Esophagus squamous epithelium (tissue), 5 donors: Measurements from ENCODE around the gene CCPG1. TPM values are rescaled to one million over a fixed set of nuclear protein-coding genes. Genes with fewer than 3 reads are reported as not detected.
"Not testable (repeated sequence)": the region's sequence is repeated elsewhere in the genome, so short reads cannot be mapped to it uniquely, and the experiment has no call there.

Source experiments
- DNase-seq: peaks from one replicate; lab custom pipeline; 2025; lab: John Stamatoyannopoulos, UW
- H3K27ac ChIP-seq, 4 donors: fragments of 200-600 bp; sonication (generic); one replicate each; pipeline ENCODE4 v1.5.1; 2016 to 2019; ENCODE audit warnings: mild to moderate bottlenecking in 1 of 4
- H3K27me3 ChIP-seq, 4 donors: fragments of 200-600 bp; sonication (generic); 1 replicate in 3 of 4; 2 replicates in 1 of 4; pipeline versions ENCODE4 v1.5.1 to v1.6.0; 2017 to 2021; ENCODE audit warnings: antibody characterized with exemption in 1 of 4
- H3K36me3 ChIP-seq, 3 donors: fragments of 200-600 bp; sonication (generic); one replicate each; pipeline ENCODE4 v1.5.1; 2016 to 2019
- H3K4me1 ChIP-seq, 3 donors: fragments of 200-600 bp; sonication (generic); one replicate each; pipeline ENCODE4 v1.5.1; 2017 to 2019
- H3K4me3 ChIP-seq, 4 donors: fragments of 200-600 bp; sonication (generic); 1 replicate in 3 of 4; 2 replicates in 1 of 4; pipeline ENCODE4 v1.5.1; 2016 to 2019; ENCODE audit warnings: mild to moderate bottlenecking in 2 of 4, moderate library complexity in 1 of 4
- H3K9me3 ChIP-seq, 3 donors: fragments of 200-600 bp; sonication (generic); one replicate each; pipeline ENCODE4 v1.5.1; 2016 to 2019
- POLR2A ChIP-seq, 4 donors: fragments of 450-650 bp; IDR thresholded peaks; one replicate each; pipeline ENCODE4 v1.6.1; 2017; ENCODE audit warnings: antibody characterized with exemption in 4 of 4, mild to moderate bottlenecking in 4 of 4, moderate library complexity in 3 of 4
- WGBS, 2 donors: methylation state at CpG; one replicate each; pipeline ENCODE4 v1.1.5; 2018; 5-methylcytosine and 5-hydroxymethylcytosine counted together
- intact Hi-C: fragments of 100-400 bp; cut with DNase I; formaldehyde crosslinking; loops from one replicate; pipeline ENCODE4 v1.15.0; 2022
- total RNA-seq, 4 donors: library from RNA; depleted of rRNA; stranded (reverse); fragments of >200 nt; gene quantifications; one replicate each; pipeline ENCODE4 v1.1.0, GENCODE V29; 2016
- TF ChIP-seq, protein P1 (sequence below), 6 experiments: fragments of 450-650 bp in 4 of 6; fragments of 200-600 bp in 2 of 6; sonication (generic) in 2 of 6; IDR thresholded peaks; one replicate each; pipeline ENCODE4 v1.5.1; 2016 to 2019; ENCODE audit warnings: antibody characterized with exemption in 6 of 6, mild to moderate bottlenecking in 4 of 6, moderate library complexity in 4 of 6
- donor health status: DM: yes; HTN: yes; CAD: no.

CCPG1 gene
- total RNA-seq, 4 donors from 2014 or later: 6.9 to 24.2 (median 15.4) TPM

DNA sequence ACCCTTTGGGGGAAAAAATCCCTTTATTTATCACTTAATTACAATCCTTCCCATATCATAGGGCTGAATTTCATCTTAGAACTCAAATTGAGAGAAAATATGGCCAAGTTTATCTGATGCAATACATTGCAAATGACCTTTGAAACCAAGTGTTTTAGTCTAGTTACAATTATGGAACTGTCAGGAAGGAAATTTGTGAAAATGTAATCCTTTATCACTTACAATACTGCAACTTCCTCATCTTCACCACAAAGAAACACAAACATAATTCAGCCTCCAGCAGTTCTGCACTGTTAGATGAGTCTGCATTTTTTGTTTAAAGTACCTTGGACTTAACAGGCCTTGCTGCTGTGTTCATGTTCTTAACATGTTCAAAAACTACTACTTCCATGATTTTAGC lies 4.6 kb downstream of the CCPG1 start:
- TF ChIP-seq, protein P1, sequence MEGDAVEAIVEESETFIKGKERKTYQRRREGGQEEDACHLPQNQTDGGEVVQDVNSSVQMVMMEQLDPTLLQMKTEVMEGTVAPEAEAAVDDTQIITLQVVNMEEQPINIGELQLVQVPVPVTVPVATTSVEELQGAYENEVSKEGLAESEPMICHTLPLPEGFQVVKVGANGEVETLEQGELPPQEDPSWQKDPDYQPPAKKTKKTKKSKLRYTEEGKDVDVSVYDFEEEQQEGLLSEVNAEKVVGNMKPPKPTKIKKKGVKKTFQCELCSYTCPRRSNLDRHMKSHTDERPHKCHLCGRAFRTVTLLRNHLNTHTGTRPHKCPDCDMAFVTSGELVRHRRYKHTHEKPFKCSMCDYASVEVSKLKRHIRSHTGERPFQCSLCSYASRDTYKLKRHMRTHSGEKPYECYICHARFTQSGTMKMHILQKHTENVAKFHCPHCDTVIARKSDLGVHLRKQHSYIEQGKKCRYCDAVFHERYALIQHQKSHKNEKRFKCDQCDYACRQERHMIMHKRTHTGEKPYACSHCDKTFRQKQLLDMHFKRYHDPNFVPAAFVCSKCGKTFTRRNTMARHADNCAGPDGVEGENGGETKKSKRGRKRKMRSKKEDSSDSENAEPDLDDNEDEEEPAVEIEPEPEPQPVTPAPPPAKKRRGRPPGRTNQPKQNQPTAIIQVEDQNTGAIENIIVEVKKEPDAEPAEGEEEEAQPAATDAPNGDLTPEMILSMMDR (IDR thresholded peaks at IDR 0.05): no peak
- TF ChIP-seq POLR2A (IDR thresholded peaks at IDR 0.05): no peak
- Histone ChIP-seq H3K4me3 (no peak overlapping the region), H3K9me3 (no peaks in the 10 kb centered on the region), H3K4me1 (peaks cover 0 to 54% (median 24%) of the 10 kb centered on the region in 3 donors), H3K36me3 (peaks cover 0 to 5% (median 0%) of the 10 kb centered on the region in 3 donors), H3K27ac (no peak overlapping the region), H3K27me3 (no peaks in the 10 kb centered on the region)
- DNase-seq: no peak
- intact Hi-C loops: no loop called here

DNA sequence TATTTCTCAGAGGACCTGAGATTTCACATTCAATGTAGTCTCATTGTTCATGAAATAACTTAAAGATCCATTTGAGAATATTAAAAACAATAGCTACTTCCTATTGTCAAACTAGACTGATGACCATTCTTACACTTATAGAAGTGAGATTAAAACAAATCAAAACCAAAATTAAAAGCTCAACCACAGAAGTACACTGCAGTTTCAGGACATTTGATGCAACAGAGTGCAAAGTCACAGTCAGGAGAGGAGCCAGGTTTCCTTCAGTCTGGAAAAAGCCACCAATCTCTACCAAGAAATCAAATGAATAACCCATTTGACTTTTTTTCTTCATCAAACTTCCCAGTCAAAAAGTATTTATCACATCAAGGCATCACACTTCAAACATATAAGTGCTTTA lies 5.5 kb downstream of the CCPG1 start:
- DNase-seq: no peak
- Histone ChIP-seq H3K4me3 (no peak overlapping the region), H3K36me3 (peaks cover 0 to 9% (median 0%) of the 10 kb centered on the region in 3 donors), H3K27me3 (no peaks in the 10 kb centered on the region), H3K27ac (no peak overlapping the region), H3K9me3 (no peaks in the 10 kb centered on the region), H3K4me1 (peaks cover 0 to 54% (median 24%) of the 10 kb centered on the region in 3 donors)
- intact Hi-C loops: no loop called here
- TF ChIP-seq, protein P1 (IDR thresholded peaks at IDR 0.05): no peak
- TF ChIP-seq POLR2A (IDR thresholded peaks at IDR 0.05): no peak

- intact Hi-C loops: no loop called here
- no peak overlapping the region for H3K27ac ChIP-seq
- H3K4me3 ChIP-seq: no peak overlapping the region
- peaks cover 0 to 45% (median 18%) of the 10 kb centered on the region in 3 donors for H3K4me1 ChIP-seq
- peaks cover 0 to 9% (median 0%) of the 10 kb centered on the region in 3 donors for H3K36me3 ChIP-seq
- 75 to 100% methylated on average over 1 of the region's 1 CpG for WGBS, 2 donors
- DNase-seq: no peak
- H3K9me3 ChIP-seq: no peaks in the 10 kb centered on the region
- no peaks in the 10 kb centered on the region for H3K27me3 ChIP-seq
- no peak for TF ChIP-seq POLR2A (IDR thresholded peaks at IDR 0.05)
- TF ChIP-seq, protein P1 (IDR thresholded peaks at IDR 0.05): no peak
Measured at GRCh38 chr15:55401786-55402246, 6.3 kb downstream of the CCPG1 start.

DNA sequence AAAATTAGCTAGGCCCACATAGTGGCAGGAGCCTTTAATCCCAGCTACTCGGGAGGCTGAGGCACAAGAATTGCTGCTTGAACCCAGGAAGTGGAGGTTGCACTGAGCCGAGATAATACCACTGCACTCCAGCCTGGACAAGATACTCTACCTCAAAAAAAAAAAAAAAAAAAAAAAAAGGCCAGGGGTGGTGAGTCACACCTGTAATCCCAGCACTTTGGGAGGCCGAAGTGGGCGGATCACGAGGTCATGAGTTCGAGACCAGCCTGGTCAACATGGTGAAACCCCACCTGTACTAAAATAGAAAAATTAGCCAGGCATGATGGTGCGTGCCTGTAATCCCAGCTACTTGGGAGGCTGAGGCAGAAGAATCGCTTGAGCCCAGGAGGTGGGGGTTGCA lies 8.1 kb downstream of the CCPG1 start:
- intact Hi-C loops, H3K27ac ChIP-seq, DNase-seq, H3K9me3 ChIP-seq, H3K27me3 ChIP-seq, H3K36me3 ChIP-seq, H3K4me3 ChIP-seq: not testable (repeated sequence)
- peaks cover 0 to 27% (median 7%) of the 10 kb centered on the region in 3 donors for H3K4me1 ChIP-seq
- WGBS, 2 donors: 85 to 98% methylated on average over 8 of the region's 8 CpGs

DNA sequence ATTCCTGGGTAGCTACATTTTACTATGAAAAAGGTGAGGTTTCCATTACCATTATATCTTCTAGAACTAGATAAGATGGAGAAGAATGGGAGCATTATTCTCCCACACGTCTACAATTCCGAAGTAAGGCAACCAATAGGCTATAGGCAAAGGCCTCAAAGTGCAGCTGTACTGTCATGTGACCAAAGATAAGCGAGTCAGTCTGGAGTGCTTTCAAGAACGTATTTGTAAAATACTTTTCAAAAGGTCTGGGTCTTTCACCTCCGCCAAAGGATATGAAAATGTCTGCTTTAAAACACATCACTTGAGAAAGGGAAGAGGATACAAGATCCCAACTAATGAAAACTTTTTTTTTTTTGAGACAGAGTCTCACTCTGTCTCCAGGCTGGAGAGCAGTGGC lies 9.9 kb downstream of the CCPG1 start:
- no peak overlapping the region for H3K4me3 ChIP-seq
- DNase-seq: no peak

More for the DNA sequence above, 9.9 kb downstream of the CCPG1 start:
- intact Hi-C loops: no loop called here
- Histone ChIP-seq H3K27ac (no peak overlapping the region), H3K9me3 (no peaks in the 10 kb centered on the region), H3K4me1 (peaks cover 0 to 9% (median under 1%) of the 10 kb centered on the region in 3 donors), H3K36me3 (peaks cover 0 to 9% (median 0%) of the 10 kb centered on the region in 3 donors), H3K27me3 (no peaks in the 10 kb centered on the region)
- 93 to 95% methylated on average over 5 of the region's 5 CpGs for WGBS, 2 donors
- TF ChIP-seq, protein P1 (IDR thresholded peaks at IDR 0.05): no peak
- TF ChIP-seq POLR2A (IDR thresholded peaks at IDR 0.05): no peak
